SK-N-MC (cell line): ENCODE results near the gene CRTC2.
"Not testable (repeated sequence)": the region's sequence is repeated elsewhere in the genome, so short reads cannot be mapped to it uniquely, and the experiment has no call there.

Experiments used
- DNase-seq: peaks from one replicate; pipeline ENCODE4 v3.0.0-alpha.2; 2011; ENCODE audit warnings: low read depth, low spot score
- H3K27ac ChIP-seq: fragments of 200-600 bp; sonication (generic); 2 replicates; pipeline ENCODE4 v1.5.1; 2016; ENCODE audit warnings: mixed run types
- H3K36me3 ChIP-seq: fragments of 200-600 bp; sonication (generic); 2 replicates; pipeline ENCODE4 v1.6.1; 2017; ENCODE audit warnings: antibody characterized with exemption, low read length, mixed read lengths; ENCODE audit not compliant: insufficient read depth
- H3K4me3 ChIP-seq: fragments of 200-600 bp; sonication (generic); 2 replicates; pipeline ENCODE4 v1.5.1; 2016
- H3K9ac ChIP-seq: fragments of 200-600 bp; sonication (generic); 2 replicates; pipeline ENCODE4 v1.8.0; 2017; ENCODE audit warnings: mixed run types, mixed read lengths; ENCODE audit not compliant: insufficient read length
- H3K9me3 ChIP-seq: fragments of 200-600 bp; sonication (generic); 2 replicates; pipeline ENCODE4 v1.6.1; 2017; ENCODE audit warnings: low read depth, mild to moderate bottlenecking, antibody characterized with exemption, low read length, moderate library complexity, mixed read lengths
- EZH2 ChIP-seq: fragments of 200-600 bp; sonication (generic); IDR thresholded peaks from one replicate; pipeline ENCODE4 v1.6.1; 2017; ENCODE audit warnings: antibody characterized with exemption
- FOXP2 ChIP-seq: optimal IDR thresholded peaks from 2 replicates; pipeline ENCODE3; 2011; ENCODE audit warnings: mild to moderate bottlenecking, moderate library complexity; ENCODE audit not compliant: insufficient read depth; ENCODE audit errors: extremely low read length, control extremely low read depth
- POLR2AphosphoS5 ChIP-seq: IDR thresholded peaks from 2 replicates; pipeline ENCODE4 v1.6.1; 2012; ENCODE audit warnings: mild to moderate bottlenecking, low read depth, low read length, borderline replicate concordance

CRTC2 gene, protein sequence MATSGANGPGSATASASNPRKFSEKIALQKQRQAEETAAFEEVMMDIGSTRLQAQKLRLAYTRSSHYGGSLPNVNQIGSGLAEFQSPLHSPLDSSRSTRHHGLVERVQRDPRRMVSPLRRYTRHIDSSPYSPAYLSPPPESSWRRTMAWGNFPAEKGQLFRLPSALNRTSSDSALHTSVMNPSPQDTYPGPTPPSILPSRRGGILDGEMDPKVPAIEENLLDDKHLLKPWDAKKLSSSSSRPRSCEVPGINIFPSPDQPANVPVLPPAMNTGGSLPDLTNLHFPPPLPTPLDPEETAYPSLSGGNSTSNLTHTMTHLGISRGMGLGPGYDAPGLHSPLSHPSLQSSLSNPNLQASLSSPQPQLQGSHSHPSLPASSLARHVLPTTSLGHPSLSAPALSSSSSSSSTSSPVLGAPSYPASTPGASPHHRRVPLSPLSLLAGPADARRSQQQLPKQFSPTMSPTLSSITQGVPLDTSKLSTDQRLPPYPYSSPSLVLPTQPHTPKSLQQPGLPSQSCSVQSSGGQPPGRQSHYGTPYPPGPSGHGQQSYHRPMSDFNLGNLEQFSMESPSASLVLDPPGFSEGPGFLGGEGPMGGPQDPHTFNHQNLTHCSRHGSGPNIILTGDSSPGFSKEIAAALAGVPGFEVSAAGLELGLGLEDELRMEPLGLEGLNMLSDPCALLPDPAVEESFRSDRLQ

DNA sequence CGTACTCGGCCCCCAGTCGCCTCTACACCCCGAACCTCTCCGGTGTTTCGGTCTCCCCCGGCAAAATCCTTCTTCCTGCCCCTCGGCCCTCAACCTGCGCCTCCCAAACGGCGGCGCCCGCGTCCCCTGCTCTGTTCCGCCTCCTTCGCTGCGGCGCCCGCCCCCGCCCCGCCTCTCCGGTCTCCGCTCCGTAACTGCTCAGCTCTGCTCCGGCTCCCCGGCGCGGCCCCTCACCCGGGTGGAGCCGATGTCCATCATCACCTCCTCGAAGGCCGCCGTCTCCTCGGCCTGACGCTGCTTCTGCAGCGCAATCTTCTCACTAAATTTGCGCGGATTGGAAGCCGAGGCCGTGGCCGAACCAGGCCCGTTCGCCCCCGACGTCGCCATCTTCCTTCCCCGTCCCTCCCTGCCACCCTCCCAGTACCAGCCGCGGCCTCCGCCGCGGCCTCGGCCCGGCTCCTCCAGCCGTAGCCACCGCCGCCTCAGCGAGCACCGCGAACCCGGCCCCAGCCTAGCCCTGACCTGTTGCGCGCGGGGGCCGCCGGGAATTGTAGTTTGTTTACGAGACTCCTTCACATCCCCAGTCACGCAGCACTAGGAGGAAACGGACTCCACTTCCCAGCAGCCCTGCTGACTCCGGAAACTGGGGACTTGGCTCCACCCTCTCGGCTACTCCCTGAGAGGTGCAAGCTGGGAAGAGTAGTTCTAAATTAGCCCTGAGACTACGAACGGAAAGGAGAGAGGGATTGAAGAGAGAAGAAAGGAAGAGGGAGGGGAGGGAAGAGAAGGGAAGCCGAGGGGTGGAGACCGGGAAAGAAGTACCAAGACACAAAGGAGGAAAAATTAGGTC is at the start of gene CRTC2:
CRTC2 (minus strand) TSS at position 502 of the 850 bp plus-strand sequence; CDS start at position 387, 115 bp downstream.
- TF ChIP-seq FOXP2: no peak
- no peak for TF ChIP-seq EZH2
- TF ChIP-seq POLR2AphosphoS5: peak; percentile 82
- Histone ChIP-seq H3K9ac (peak within 1 kb of the TSS; percentile 91), H3K4me3 (peak within 1 kb of the TSS; percentile 97), H3K9me3 (no peaks in the 10 kb centered on the region), H3K36me3 (peaks cover 15% of the 10 kb centered on the region; the same call in 1 of the 2 replicates), H3K27ac (peak within 1 kb of the TSS; percentile 80)
- DNase-seq: peak; percentile 92

DNA sequence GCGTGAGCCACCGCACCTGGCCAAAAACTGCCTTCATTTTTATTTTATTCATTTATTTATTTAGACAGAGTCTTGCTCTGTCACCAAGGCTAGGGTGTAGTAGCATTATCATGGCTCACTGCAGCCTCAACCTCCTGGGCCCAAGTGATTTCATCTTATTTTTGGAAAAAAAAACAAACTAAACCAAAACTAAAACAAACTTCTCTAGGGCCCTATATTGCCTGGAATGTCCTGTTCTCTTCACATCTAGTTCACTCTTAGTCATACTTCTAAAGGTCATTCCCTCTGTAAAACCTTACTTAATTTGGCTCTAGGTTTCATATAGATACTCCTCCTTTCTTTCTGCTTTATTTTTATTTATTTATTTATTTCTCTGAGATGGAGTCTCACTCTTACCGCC is 47.7 kb upstream of the CRTC2 start:
- Histone ChIP-seq H3K36me3 (no peaks in the 10 kb centered on the region), H3K9me3 (no peaks in the 10 kb centered on the region), H3K4me3 (no peak overlapping the region), H3K27ac (no peak overlapping the region), H3K9ac (no peak overlapping the region)
- no peak for DNase-seq
- TF ChIP-seq EZH2 (no peak), FOXP2 (no peak), POLR2AphosphoS5 (no peak)

DNA sequence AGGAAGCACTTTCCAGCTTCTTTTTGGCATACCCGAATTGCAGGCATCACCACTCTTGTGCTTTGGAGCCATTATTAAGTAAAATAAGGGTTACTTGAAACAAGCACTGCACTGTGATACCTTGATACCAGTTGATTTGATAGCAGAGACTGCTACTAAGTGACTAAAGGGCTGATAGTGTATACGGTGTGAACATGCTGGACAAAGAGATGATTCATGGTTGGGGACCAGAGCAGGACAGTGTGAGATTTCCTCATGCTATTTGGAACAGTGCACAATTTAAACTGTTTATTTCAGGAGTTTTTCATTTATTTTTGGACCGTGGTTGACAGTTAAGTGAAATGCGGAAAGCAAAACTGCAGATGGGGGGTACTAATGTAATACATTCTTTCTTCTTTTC is 42.0 kb upstream of the CRTC2 start:
- peaks cover 3% of the 10 kb centered on the region; the same call in 1 of the 2 replicates for H3K36me3 ChIP-seq
- no peak overlapping the region for H3K9ac ChIP-seq
- no peaks in the 10 kb centered on the region for H3K9me3 ChIP-seq
- no peak overlapping the region for H3K27ac ChIP-seq
- DNase-seq: no peak
- no peak overlapping the region for H3K4me3 ChIP-seq
- TF ChIP-seq EZH2 (no peak), FOXP2 (no peak), POLR2AphosphoS5 (no peak)

DNA sequence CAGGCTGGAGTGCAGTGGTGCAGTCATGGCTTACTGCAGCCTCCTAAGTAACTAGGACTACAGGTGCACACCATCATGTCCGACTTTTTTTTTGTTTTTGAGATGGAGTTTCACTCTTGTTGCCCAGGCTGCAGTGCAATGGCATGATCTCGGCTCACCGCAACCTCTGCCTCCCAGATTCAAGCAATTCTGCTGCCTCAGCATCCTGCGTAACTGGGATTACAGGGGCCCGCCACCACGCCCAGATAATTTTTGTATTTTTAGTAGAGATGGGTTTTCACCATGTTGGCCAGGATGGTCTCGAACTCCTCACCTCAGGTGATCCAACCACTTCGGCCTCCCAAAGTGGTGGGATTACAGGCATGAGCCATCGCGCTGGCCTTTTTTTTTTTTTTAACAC is 38.5 kb upstream of the CRTC2 start:
- DNase-seq, H3K4me3 ChIP-seq, H3K27ac ChIP-seq, H3K9me3 ChIP-seq, H3K9ac ChIP-seq: not testable (repeated sequence)
- peaks cover 37% of the 10 kb centered on the region for H3K36me3 ChIP-seq

DNA sequence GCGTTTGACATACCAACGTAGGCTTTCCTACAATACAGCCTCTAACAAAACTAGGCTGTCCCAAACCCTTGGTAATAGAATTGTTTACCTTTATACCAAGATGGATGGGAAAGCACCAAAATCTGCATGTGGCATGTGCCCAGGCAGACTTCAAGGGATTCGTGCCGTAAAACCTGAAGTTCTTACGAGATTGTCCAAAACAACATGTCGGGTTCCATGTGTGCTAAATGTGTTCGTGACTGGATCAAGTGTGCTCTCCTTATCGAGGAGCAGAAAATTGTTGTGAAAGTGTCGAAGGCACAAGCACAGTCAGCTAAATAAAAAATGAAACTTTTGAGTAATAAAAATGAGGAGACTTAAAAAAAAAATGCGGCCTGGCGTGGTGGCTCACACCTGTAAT is 37.2 kb upstream of the CRTC2 start:
- no peaks in the 10 kb centered on the region for H3K9me3 ChIP-seq
- DNase-seq: no peak
- H3K27ac ChIP-seq: peak overlapping the region; percentile 60; the same call in 1 of the 2 replicates
- no peak overlapping the region for H3K4me3 ChIP-seq
- H3K36me3 ChIP-seq: peaks cover 47% of the 10 kb centered on the region
- H3K9ac ChIP-seq: no peak overlapping the region
- no peak for TF ChIP-seq POLR2AphosphoS5
- no peak for TF ChIP-seq EZH2
- TF ChIP-seq FOXP2: no peak

DNA sequence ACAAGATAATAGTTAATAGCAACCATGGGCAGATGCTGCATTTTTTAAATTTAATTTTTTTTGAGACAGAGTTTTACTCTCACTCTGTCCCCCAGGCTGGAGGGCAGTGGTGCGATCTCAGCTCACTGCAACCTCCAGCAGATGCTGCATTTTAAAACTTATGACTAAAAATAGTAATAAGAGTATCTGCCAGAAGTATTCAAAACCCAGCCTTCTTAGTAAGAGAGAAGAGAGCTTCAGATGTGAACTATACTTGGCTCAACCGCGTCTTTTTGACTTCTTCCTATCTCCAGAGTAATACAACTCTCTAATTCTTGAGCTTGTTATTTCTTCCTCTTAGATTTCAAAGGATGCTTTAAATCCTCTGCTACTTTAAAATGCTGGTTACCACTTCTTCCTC is 36.8 kb upstream of the CRTC2 start:
- no peak overlapping the region for H3K4me3 ChIP-seq

DNA sequence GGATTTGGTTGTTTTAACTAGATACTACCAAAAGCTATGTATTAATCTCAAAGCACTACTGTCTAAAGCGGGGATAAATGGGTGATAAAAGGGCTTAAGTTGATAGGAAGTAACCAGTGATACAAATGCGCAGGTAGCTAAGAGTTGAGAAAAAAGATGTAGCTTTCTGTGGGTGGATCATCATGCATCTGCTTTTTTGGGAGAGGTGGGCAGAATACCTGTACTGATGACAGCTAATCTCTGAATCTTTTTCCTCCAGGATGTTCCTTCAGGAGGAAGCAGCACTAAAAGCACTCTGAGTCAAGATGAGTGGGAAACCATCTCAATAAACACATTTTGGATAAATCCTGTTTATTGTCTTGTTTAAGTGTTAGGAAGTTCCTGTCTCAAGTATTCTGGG is 33.4 kb upstream of the CRTC2 start:
- peak overlapping the region; percentile 94 for H3K9ac ChIP-seq
- H3K36me3 ChIP-seq: peaks cover 47% of the 10 kb centered on the region
- no peaks in the 10 kb centered on the region for H3K9me3 ChIP-seq
- peak overlapping the region; percentile 93 for H3K4me3 ChIP-seq
- no peak for DNase-seq
- no peak for TF ChIP-seq POLR2AphosphoS5
- no peak for TF ChIP-seq FOXP2
- no peak for TF ChIP-seq EZH2
- peak overlapping the region; percentile 81 for H3K27ac ChIP-seq

More for the DNA sequence above, 36.8 kb upstream of the CRTC2 start:
- no peaks in the 10 kb centered on the region for H3K9me3 ChIP-seq
- peaks cover 47% of the 10 kb centered on the region for H3K36me3 ChIP-seq
- TF ChIP-seq EZH2: no peak
- no peak for TF ChIP-seq POLR2AphosphoS5
- TF ChIP-seq FOXP2: no peak
- no peak overlapping the region for H3K9ac ChIP-seq
- no peak for DNase-seq
- H3K27ac ChIP-seq: peak overlapping the region; percentile 60

DNA sequence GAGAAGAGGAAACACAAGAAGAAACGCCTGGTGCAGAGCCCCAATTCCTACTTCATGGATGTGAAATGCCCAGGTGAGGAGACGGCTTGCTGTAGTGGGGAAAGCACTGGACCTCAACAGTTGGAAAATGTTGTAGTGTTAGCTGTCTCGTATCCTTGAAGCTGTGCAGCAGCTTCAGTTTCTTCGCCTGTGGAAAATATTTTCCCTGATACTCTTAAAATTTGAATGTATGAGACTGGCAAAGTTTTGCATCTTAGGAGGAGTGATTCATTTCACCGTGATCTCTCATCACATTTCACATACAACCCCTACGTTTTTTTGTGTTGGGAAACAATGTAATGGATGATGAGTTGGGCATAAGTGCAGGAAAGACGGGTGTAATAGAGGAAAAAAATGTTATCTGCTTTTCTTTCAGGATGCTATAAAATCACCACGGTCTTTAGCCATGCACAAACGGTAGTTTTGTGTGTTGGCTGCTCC is 32.8 kb upstream of the CRTC2 start:
- DNase-seq: no peak
- Histone ChIP-seq H3K4me3 (peak overlapping the region; percentile 93), H3K9ac (peak overlapping the region; percentile 94), H3K9me3 (no peaks in the 10 kb centered on the region), H3K36me3 (peaks cover 47% of the 10 kb centered on the region), H3K27ac (peak overlapping the region; percentile 81)
- TF ChIP-seq POLR2AphosphoS5 (no peak), FOXP2 (no peak), EZH2 (no peak)
